NCI-H1436 (cell line): Measurements from ENCODE around the gene RABGAP1L.
"Not testable (repeated sequence)": the region's sequence is repeated elsewhere in the genome, so short reads cannot be mapped to it uniquely, and the experiment has no call there.

Experiments
- DNase-seq: peaks from one replicate; lab custom pipeline; 2025; lab: John Stamatoyannopoulos, UW

The RABGAP1L gene

GRCh38 chr1:174884038-174884437 lies 724.7 kb downstream of the RABGAP1L start:
- no peak for DNase-seq

- no peak for DNase-seq
Measured at GRCh38 chr1:174884566-174884965, 725.2 kb downstream of the RABGAP1L start.

- no peak for DNase-seq
Measured at GRCh38 chr1:174890024-174890423, 730.7 kb downstream of the RABGAP1L start.

- no peak for DNase-seq
Measured at GRCh38 chr1:174892016-174892415, 732.7 kb downstream of the RABGAP1L start.

- no peak for DNase-seq
Measured at GRCh38 chr1:174894117-174894762, 734.9 kb downstream of the RABGAP1L start.

GRCh38 chr1:174895610-174896009 lies 736.3 kb downstream of the RABGAP1L start:
- DNase-seq, result not testable (repeated sequence)

GRCh38 chr1:174898102-174898797 lies 738.9 kb downstream of the RABGAP1L start:
- no peak for DNase-seq

- DNase-seq, result no peak
Measured at GRCh38 chr1:174900317-174900716, 741.0 kb downstream of the RABGAP1L start.

GRCh38 chr1:174902531-174903099 lies 743.3 kb downstream of the RABGAP1L start:
- no peak for DNase-seq

- DNase-seq, result no peak
Measured at GRCh38 chr1:174911606-174912005, 752.3 kb downstream of the RABGAP1L start.

- no peak for DNase-seq
Measured at GRCh38 chr1:174912264-174912663, 752.9 kb downstream of the RABGAP1L start.

- DNase-seq, result no peak
Measured at GRCh38 chr1:174913225-174913903, 754.0 kb downstream of the RABGAP1L start.

GRCh38 chr1:174914991-174915390 lies 755.7 kb downstream of the RABGAP1L start:
- DNase-seq, result no peak

- no peak for DNase-seq
Measured at GRCh38 chr1:174916846-174917245, 757.5 kb downstream of the RABGAP1L start.

GRCh38 chr1:174920093-174920492 lies 760.8 kb downstream of the RABGAP1L start:
- DNase-seq, result no peak

GRCh38 chr1:174922121-174922520 lies 762.8 kb downstream of the RABGAP1L start:
- DNase-seq, result no peak

- DNase-seq, result no peak
Measured at GRCh38 chr1:174923820-174924219, 764.5 kb downstream of the RABGAP1L start.

- DNase-seq, result no peak
Measured at GRCh38 chr1:174928541-174928940, 769.2 kb downstream of the RABGAP1L start.

GRCh38 chr1:174931214-174931613 lies 771.9 kb downstream of the RABGAP1L start:
- DNase-seq, result no peak

GRCh38 chr1:174932587-174932986 lies 773.3 kb downstream of the RABGAP1L start:
- DNase-seq, result no peak

GRCh38 chr1:174935961-174936727 lies 776.8 kb downstream of the RABGAP1L start:
- DNase-seq, result no peak
